K562 (cell line): ENCODE results near the gene MACROD2.

Experiments
- CTCF ChIP-seq, 3 experiments: IDR thresholded peaks in 2 of 3; conservative IDR thresholded peaks in 1 of 3; 2 replicates each; pipeline ENCODE4 v1.5.1; 2011 to 2012; ENCODE audit warnings: low read length in 3 of 3, mild to moderate bottlenecking in 3 of 3, control low read depth in 2 of 3, improper control_type of control experiment in 1 of 3, inconsistent platforms in 1 of 3, low read depth in 1 of 3, mixed read lengths in 1 of 3, moderate library complexity in 1 of 3; ENCODE audit not compliant: insufficient read depth in 2 of 3
- ETS1 ChIP-seq: conservative IDR thresholded peaks from 2 replicates; pipeline ENCODE4 v1.6.1; 2011; ENCODE audit warnings: low read depth, mild to moderate bottlenecking, low read length; ENCODE audit not compliant: control insufficient read depth
- JUN ChIP-seq, 2 experiments: sonication (generic) in 1 of 2; formaldehyde crosslinking in 1 of 2; IDR thresholded peaks; 2 replicates each; pipeline versions ENCODE4 v1.6.1 to v1.8.0; 2012 to 2022; ENCODE audit warnings: borderline replicate concordance in 2 of 2, mild to moderate bottlenecking in 2 of 2, improper control_type of control experiment in 1 of 2, low read depth in 1 of 2, low read length in 1 of 2, missing genetic modification reagents in 1 of 2
- RAD21 ChIP-seq, 2 experiments: fragments of 250-450 bp in 1 of 2; fragments of 450-650 bp in 1 of 2; sonication (Bioruptor Pico) in 1 of 2; formaldehyde crosslinking in 1 of 2; IDR thresholded peaks in 1 of 2; conservative IDR thresholded peaks in 1 of 2; 2 replicates each; pipeline versions ENCODE4 v1.4.0 to v1.8.0; 2020 to 2022; ENCODE audit warnings: mild to moderate bottlenecking in 2 of 2, moderate library complexity in 1 of 2
- TGIF2 ChIP-seq: sonication (generic); formaldehyde crosslinking; IDR thresholded peaks from 2 replicates; pipeline ENCODE4 v1.8.1; 2022; ENCODE audit warnings: mild to moderate bottlenecking, missing genetic modification reagents, moderate library complexity

DNA sequence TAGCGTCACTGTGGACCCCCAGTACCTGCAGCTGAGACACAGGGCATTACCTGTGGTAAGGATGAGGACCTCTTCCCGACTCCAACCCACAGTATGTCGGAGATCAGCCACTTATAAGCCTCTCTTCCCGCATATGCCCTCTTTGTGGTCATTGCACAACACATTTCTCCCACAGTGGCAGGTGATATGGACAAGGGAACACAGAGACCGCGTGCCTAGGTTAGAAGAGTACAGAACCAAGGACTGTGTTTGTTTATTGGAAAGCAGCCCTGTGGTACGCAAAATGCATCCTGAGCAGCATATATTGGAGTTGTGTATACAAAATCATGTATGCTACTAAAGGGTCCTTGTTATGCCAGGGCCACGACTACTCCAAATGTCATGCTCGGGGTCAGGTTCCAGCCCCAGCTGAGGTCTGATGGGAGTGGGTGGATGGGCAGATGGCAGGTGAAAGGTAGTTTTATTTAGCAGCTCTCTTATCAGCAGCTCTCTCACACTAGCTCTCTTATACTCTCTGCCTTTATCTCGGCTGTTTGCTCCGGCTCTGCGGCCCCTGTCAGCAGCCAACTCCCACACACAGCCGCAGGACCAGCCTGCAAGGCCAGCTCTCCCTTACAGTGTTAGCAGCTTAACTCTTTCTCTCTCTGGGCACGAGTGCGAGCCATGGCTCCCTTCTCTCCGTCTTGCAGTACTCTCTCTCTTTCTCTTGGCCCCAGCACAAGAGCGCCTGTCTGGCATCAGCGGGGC is 2009.0 kb downstream of the MACROD2 start:
- no peak for TF ChIP-seq ETS1
- no peak for TF ChIP-seq JUN (IDR thresholded peaks at IDR 0.05; ENCODE audit: borderline replicate concordance, low read depth, low read length)
- TF ChIP-seq JUN (CRISPR knock-in tag; IDR thresholded peaks at IDR 0.05; ENCODE audit: borderline replicate concordance): no peak
- no peak for TF ChIP-seq CTCF (IDR thresholded peaks at IDR 0.05 in 2 of 3, conservative IDR thresholded peaks at IDR 0.05 in 1 of 3; ENCODE audit: insufficient read depth in 2 of 3, low read depth in 1 of 3, low read length in 3 of 3)
- no peak for TF ChIP-seq TGIF2 (CRISPR knock-in tag)
- no peak for TF ChIP-seq RAD21 (CRISPR knock-in tag; conservative IDR thresholded peaks at IDR 0.05 in 1 of 2, IDR thresholded peaks at IDR 0.05 in 1 of 2)
